T follicular helper cell (primary cell): ENCODE measurements around the gene DNAH17.

ENCODE experiments used
- DNase-seq: peaks from one replicate; pipeline ENCODE4 v3.0.0-alpha.2; 2020; ENCODE audit warnings: low read depth

The DNAH17 gene

GRCh38 chr17:78428836-78429617, 148.2 kb downstream of the DNAH17 start:
- DNase-seq, result no peak

GRCh38 chr17:78428025-78428575, 149.1 kb downstream of the DNAH17 start:
- DNase-seq, result no peak

- no peak for DNase-seq
Measured at GRCh38 chr17:78427140-78427539, 150.1 kb downstream of the DNAH17 start.

- no peak for DNase-seq
Measured at GRCh38 chr17:78426293-78426879, 150.8 kb downstream of the DNAH17 start.

- DNase-seq, result no peak
Measured at GRCh38 chr17:78425429-78425828, 151.8 kb downstream of the DNAH17 start.

GRCh38 chr17:78423961-78424675, 153.1 kb downstream of the DNAH17 start:
- DNase-seq, result no peak

GRCh38 chr17:78422872-78423588, 154.2 kb downstream of the DNAH17 start:
- no peak for DNase-seq

- DNase-seq, result no peak
Measured at GRCh38 chr17:78422267-78422605, 155.0 kb downstream of the DNAH17 start.

- peak; percentile 63 for DNase-seq
Measured at GRCh38 chr17:78421534-78422266, 155.5 kb downstream of the DNAH17 start.

- DNase-seq, result no peak
Measured at GRCh38 chr17:78421084-78421533, 156.1 kb downstream of the DNAH17 start.

GRCh38 chr17:78419970-78420815, 157.0 kb downstream of the DNAH17 start:
- no peak for DNase-seq

- DNase-seq, result no peak
Measured at GRCh38 chr17:78418326-78419026, 158.7 kb downstream of the DNAH17 start.

- no peak for DNase-seq
Measured at GRCh38 chr17:78417531-78417909, 159.7 kb downstream of the DNAH17 start.

- DNase-seq, result no peak
Measured at GRCh38 chr17:78416791-78417530, 160.2 kb downstream of the DNAH17 start.

GRCh38 chr17:78415821-78416711, 161.1 kb downstream of the DNAH17 start:
- no peak for DNase-seq

GRCh38 chr17:78414178-78415162, 162.7 kb downstream of the DNAH17 start:
- peak; percentile 22 for DNase-seq

- DNase-seq, result no peak
Measured at GRCh38 chr17:78412403-78412802, 164.8 kb downstream of the DNAH17 start.
